ENCODE measurements around the gene SOX15.

SOX15 gene

GRCh38 chr17:7613769-7614424 is 24.0 kb upstream of the SOX15 start:
- ChIA-PET POLR2A (interaction anchor here (0.5 to 6.9 kb wide), 16 partner anchors 9 to 456 kb away, joined by 3 to 52 read pairs (median 8); partner anchors contain the start of genes ATP1B2, CNTROB, MPDU1 and NEURL4), CTCF (interaction anchor here (1.1 to 5.1 kb wide), 9 partner anchors 10 to 428 kb away, joined by 3 to 30 read pairs (median 8); partner anchors contain the start of genes SAT2, TP53 and WRAP53)
- H3K4me3 ChIP-seq (ENCODE audit: low read depth, low read length), result peak overlapping the region; percentile 65
- peaks cover 22% of the 10 kb centered on the region for H3K4me1 ChIP-seq (ENCODE audit: control insufficient read depth, insufficient read depth, low read length)
- no peaks in the 10 kb centered on the region for H3K9me3 ChIP-seq (ENCODE audit: control insufficient read depth, insufficient read depth, low read depth, low read length)
- no peak for TF ChIP-seq REPIN1 (tag by site-specific recombination; IDR thresholded peaks at IDR 0.05; ENCODE audit: low read depth)
- TF ChIP-seq CTCF (tag by site-specific recombination; IDR thresholded peaks at IDR 0.05), result peak; percentile 61
- TF ChIP-seq ZBTB48 (tag by site-specific recombination; IDR thresholded peaks at IDR 0.05), result peak; percentile 55; the same call in 1 of the 2 replicates
- TF ChIP-seq ZNF623 (tag by site-specific recombination; IDR thresholded peaks at IDR 0.05), result no peak
- TF ChIP-seq ZBTB17 (tag by site-specific recombination; IDR thresholded peaks at IDR 0.05), result 0 out of 2 replicates have a peak, but pooled peaks have one; percentile 22
- TF ChIP-seq ZBTB8A (tag by site-specific recombination; IDR thresholded peaks at IDR 0.05), result no peak
- TF ChIP-seq ZNF366 (tag by site-specific recombination; conservative IDR thresholded peaks at IDR 0.05), result peak; percentile 44; the same call in 1 of the 2 replicates
- TF ChIP-seq TCF7L2 (IDR thresholded peaks at IDR 0.05; ENCODE audit: borderline replicate concordance, low read depth, low read length), result no peak
- peak; percentile 74; the same call in 1 of the 2 replicates for TF ChIP-seq ZBTB20 (tag by site-specific recombination; IDR thresholded peaks at IDR 0.05)
- TF ChIP-seq ZNF391 (tag by site-specific recombination; IDR thresholded peaks at IDR 0.05; ENCODE audit: borderline replicate concordance, low read depth), result no peak
- peak; percentile 40 for TF ChIP-seq SP2 (tag by site-specific recombination; IDR thresholded peaks at IDR 0.05)
- TF ChIP-seq HIC1 (tag by site-specific recombination; IDR thresholded peaks at IDR 0.05), result peak; percentile 11; the same call in 1 of the 2 replicates
- TF ChIP-seq KLF16 (tag by site-specific recombination; IDR thresholded peaks at IDR 0.05), result 0 out of 2 replicates have a peak, but pooled peaks have one; percentile 13
- TF ChIP-seq ZNF335 (tag by site-specific recombination; conservative IDR thresholded peaks at IDR 0.05), result peak; percentile 75
- peak; percentile 82 for TF ChIP-seq PRDM10 (tag by site-specific recombination; IDR thresholded peaks at IDR 0.05)
- peak overlapping the region; percentile 97 for H3K27ac ChIP-seq (ENCODE audit: extremely low read depth, low read depth, low read length)
- H3K36me3 ChIP-seq (ENCODE audit: control insufficient read depth in 2 of 2, insufficient read depth in 1 of 2, low read length in 2 of 2), result peaks cover 26 to 28% of the 10 kb centered on the region in 2 experiments; a peak in 2 of 3 replicates

GRCh38 chr17:7612294-7612640 is 22.4 kb upstream of the SOX15 start:
- peaks cover 22% of the 10 kb centered on the region for H3K4me1 ChIP-seq (ENCODE audit: control insufficient read depth, insufficient read depth, low read length)
- H3K36me3 ChIP-seq (ENCODE audit: control insufficient read depth in 2 of 2, insufficient read depth in 1 of 2, low read length in 2 of 2), result peaks cover 31 to 42% of the 10 kb centered on the region in 2 experiments; a peak in 2 of 3 replicates
- CTCF ChIA-PET, result interaction anchor here (0.7 to 5.1 kb wide), 2 partner anchors 20 to 61 kb away, joined by 3 to 30 read pairs; no protein-coding TSS in a partner anchor
- no peaks in the 10 kb centered on the region for H3K9me3 ChIP-seq (ENCODE audit: control insufficient read depth, insufficient read depth, low read depth, low read length)
- H3K4me3 ChIP-seq (ENCODE audit: low read depth, low read length), result no peak overlapping the region
- POLR2A ChIA-PET, result interaction anchor here (0.6 to 6.9 kb wide), 4 partner anchors 13 to 76 kb away, joined by 3 to 52 read pairs (median 4); partner anchors contain the start of genes SAT2, TP53 and WRAP53
- no peak overlapping the region for H3K27ac ChIP-seq (ENCODE audit: extremely low read depth, low read depth, low read length)
- TF ChIP-seq ZNF184 (tag by site-specific recombination; IDR thresholded peaks at IDR 0.05), result no peak
- no peak for TF ChIP-seq ZNF274 (IDR thresholded peaks at IDR 0.05; ENCODE audit: low read length)
- no peak for TF ChIP-seq ZNF274 (tag by site-specific recombination; IDR thresholded peaks at IDR 0.05; ENCODE audit: borderline replicate concordance)
- no peak for TF ChIP-seq ZSCAN16 (tag by site-specific recombination; IDR thresholded peaks at IDR 0.05)
- TF ChIP-seq MEIS1 (CRISPR knock-in tag; IDR thresholded peaks at IDR 0.05; ENCODE audit: borderline replicate concordance), result no peak
- TF ChIP-seq ZNF248 (tag by site-specific recombination; IDR thresholded peaks at IDR 0.05), result no peak
- TF ChIP-seq ZNF623 (tag by site-specific recombination; IDR thresholded peaks at IDR 0.05), result no peak
- TF ChIP-seq ZNF426 (tag by site-specific recombination; IDR thresholded peaks at IDR 0.05), result no peak
- no peak for TF ChIP-seq KLF8 (tag by site-specific recombination; IDR thresholded peaks at IDR 0.05)
- no peak for TF ChIP-seq ZNF148 (tag by site-specific recombination; IDR thresholded peaks at IDR 0.05; ENCODE audit: borderline replicate concordance)
